A549 (cell line): Measurements from ENCODE around the gene EHD3.

ENCODE experiments used
- CTCF ChIP-seq: fragments of >200 bp; sonication (Bioruptor Twin); formaldehyde crosslinking; IDR thresholded peaks from 3 replicates; pipeline ENCODE4 v1.5.1; 2016
- E2F6 ChIP-seq: IDR thresholded peaks from 2 replicates; pipeline ENCODE4 v1.6.1; 2012; ENCODE audit warnings: low read depth, borderline replicate concordance
- ESRRA ChIP-seq: fragments of 150-350 bp; IDR thresholded peaks from 2 replicates; pipeline ENCODE4 v1.6.1; 2014; ENCODE audit warnings: mild to moderate bottlenecking, low read length, borderline replicate concordance
- HOXB5 ChIP-seq: fragments of 250-450 bp; sonication (Bioruptor Pico); IDR thresholded peaks from 2 replicates; pipeline ENCODE4 v1.5.0; 2020; ENCODE audit warnings: mild to moderate bottlenecking, moderate library complexity
- MAX ChIP-seq: IDR thresholded peaks from 2 replicates; pipeline ENCODE4 v1.6.1; 2012
- RCOR1 ChIP-seq: fragments of 150-350 bp; IDR thresholded peaks from 2 replicates; pipeline ENCODE4 v1.6.1; 2014; ENCODE audit warnings: antibody characterized with exemption, low read length, low read depth

DNA sequence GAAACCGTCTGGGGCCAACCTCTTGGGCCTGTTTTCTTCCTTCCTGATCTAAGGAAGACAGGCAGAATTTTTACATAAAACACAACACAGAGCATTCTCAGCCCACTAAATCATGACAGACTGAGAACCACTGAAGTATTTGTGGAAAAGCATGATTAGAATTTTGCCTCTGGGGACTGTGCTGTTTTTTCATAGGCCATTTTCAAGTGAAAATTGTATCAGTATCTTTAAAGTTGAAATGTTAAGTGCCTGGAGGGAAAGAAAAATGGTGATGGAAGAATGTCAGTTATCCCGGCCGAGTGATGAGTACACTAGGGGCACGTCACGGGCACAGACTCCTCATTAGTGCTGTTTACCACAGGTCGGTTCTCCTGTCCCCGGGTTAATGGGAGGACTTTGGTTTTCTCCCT, 36.9 kb downstream of the EHD3 start:
- no peak for TF ChIP-seq MAX
- no peak for TF ChIP-seq RCOR1
- no peak for TF ChIP-seq CTCF
- TF ChIP-seq HOXB5, result no peak
- TF ChIP-seq ESRRA, result no peak
- TF ChIP-seq E2F6, result no peak
